ENCODE data around the gene TUB. TPM values are rescaled to one million over a fixed set of nuclear protein-coding genes. Genes with fewer than 3 reads are reported as not detected.

Gene TUB
- total RNA-seq, 2 donors from 2014 or later = 9.2 to 14.5 TPM

DNA sequence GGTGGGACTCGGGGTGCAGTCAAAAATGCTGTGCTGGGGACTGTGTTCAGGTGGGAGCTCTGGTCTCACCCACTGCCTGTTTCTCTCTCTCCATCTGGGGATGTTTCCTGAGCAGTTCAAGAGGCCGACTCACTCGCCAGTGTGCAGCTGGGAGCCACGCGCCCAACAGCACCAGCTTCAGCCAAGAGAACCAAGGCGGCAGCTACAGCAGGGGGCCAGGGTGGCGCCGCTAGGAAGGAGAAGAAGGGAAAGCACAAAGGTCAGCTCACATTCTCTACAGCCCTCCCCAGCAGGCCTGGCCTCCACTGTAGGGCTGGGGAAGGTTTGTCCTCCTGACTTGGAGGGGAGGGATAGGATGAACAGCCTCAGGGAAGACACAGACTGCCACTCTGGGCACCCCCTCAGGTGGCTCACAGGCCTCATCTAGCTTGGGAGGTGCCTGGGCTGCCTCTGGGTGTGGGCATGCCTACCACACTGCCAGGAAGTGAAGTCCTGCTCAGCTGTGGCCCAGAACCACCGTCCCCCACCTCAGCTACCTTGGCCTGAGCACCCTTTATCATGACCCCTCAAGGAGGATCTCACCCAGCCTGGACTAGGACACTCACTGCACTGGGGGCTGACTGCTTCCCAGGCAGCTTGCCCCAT is 13.0 kb downstream of the TUB start:
- Histone ChIP-seq H3K27ac (no peak overlapping the region), H3K36me3 (no peaks in the 10 kb centered on the region), H3K4me1 (replicated peaks) (no peaks in the 10 kb centered on the region), H3K4me3 (no peak overlapping the region), H3K9me3 (no peaks in the 10 kb centered on the region), H3K27me3 (replicated peaks; ENCODE audit: insufficient read depth) (no peaks in the 10 kb centered on the region)
- 94% methylated on average over 9 of the region's 9 CpGs for WGBS
- no peak for TF ChIP-seq CTCF (IDR thresholded peaks at IDR 0.05)
- TF ChIP-seq POLR2A (IDR thresholded peaks at IDR 0.05) = no peak
- no peak for TF ChIP-seq POLR2AphosphoS5 (IDR thresholded peaks at IDR 0.05)
- intact Hi-C loops (cut with DNase I) = loop anchor here (5.0 kb wide), 1 partner anchor 87 kb away; no protein-coding TSS in a partner anchor
- no peak for DNase-seq (ENCODE audit: low spot score)

GRCh38 chr11:8094656-8095055 is 13.6 kb downstream of the TUB start:
- Histone ChIP-seq H3K27me3 (replicated peaks; ENCODE audit: insufficient read depth) (no peaks in the 10 kb centered on the region), H3K9me3 (no peaks in the 10 kb centered on the region), H3K4me3 (no peak overlapping the region), H3K36me3 (no peaks in the 10 kb centered on the region), H3K27ac (no peak overlapping the region), H3K4me1 (replicated peaks) (no peaks in the 10 kb centered on the region)
- TF ChIP-seq POLR2AphosphoS5 (IDR thresholded peaks at IDR 0.05) (no peak), CTCF (IDR thresholded peaks at IDR 0.05) (no peak), POLR2A (IDR thresholded peaks at IDR 0.05) (no peak)
- WGBS = 90% methylated on average over 11 of the region's 11 CpGs
- intact Hi-C loops (cut with DNase I) = loop anchor here (5.0 kb wide), 1 partner anchor 87 kb away; no protein-coding TSS in a partner anchor
- DNase-seq (ENCODE audit: low spot score) = no peak

GRCh38 chr11:8095371-8095770 is 14.4 kb downstream of the TUB start:
- no peaks in the 10 kb centered on the region for H3K4me1 ChIP-seq (replicated peaks)
- TF ChIP-seq CTCF (IDR thresholded peaks at IDR 0.05) = no peak
- no peak for TF ChIP-seq POLR2A (IDR thresholded peaks at IDR 0.05)
- no peak for TF ChIP-seq POLR2AphosphoS5 (IDR thresholded peaks at IDR 0.05)
- H3K27ac ChIP-seq = no peak overlapping the region
- 35% methylated on average over 12 of the region's 12 CpGs for WGBS
- no peak overlapping the region for H3K4me3 ChIP-seq
- H3K27me3 ChIP-seq (replicated peaks; ENCODE audit: insufficient read depth) = no peaks in the 10 kb centered on the region
- no peak for DNase-seq (ENCODE audit: low spot score)
- H3K36me3 ChIP-seq = no peaks in the 10 kb centered on the region
- intact Hi-C loops (cut with DNase I) = no loop called here
- no peaks in the 10 kb centered on the region for H3K9me3 ChIP-seq

DNA sequence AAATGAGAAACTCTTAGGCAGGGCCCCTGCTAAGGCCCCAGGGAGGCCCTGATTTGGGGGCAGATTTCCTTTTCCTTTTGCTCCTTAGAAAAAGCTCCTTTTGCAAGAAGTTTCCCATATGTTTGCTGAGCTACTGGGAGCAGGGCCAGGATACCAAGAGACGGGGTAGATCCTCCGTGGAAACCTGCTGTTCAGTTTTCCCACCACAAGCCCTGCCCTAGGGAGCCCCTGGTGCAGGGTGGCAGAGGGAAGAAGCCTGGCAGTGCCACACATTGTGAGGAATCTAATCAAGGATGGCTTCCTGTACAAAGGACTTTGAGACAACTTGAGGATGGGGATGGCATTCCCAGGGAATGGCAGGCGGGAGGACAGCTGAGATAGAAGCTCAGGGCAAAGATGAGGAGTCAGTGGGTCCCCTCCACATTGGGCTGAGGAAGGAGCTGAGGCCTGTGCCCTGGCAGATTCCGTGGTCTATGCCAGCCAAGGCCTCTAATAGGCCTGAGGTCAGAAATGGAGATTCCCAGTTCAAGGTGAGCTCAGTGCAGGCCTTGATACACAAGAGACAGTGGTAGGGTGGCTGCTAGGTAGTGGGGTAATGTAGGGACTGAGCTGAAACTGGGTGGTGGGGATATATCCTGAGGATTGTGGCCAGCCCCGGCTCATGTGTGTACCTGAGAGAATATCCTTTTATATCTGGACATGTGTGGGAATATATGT is 15.0 kb downstream of the TUB start:
- H3K9me3 ChIP-seq = no peaks in the 10 kb centered on the region
- H3K4me3 ChIP-seq = no peak overlapping the region
- no peak overlapping the region for H3K27ac ChIP-seq
- intact Hi-C loops (cut with DNase I) = no loop called here
- H3K27me3 ChIP-seq (replicated peaks; ENCODE audit: insufficient read depth) = no peaks in the 10 kb centered on the region
- TF ChIP-seq CTCF (IDR thresholded peaks at IDR 0.05) = no peak
- no peak for TF ChIP-seq POLR2A (IDR thresholded peaks at IDR 0.05)
- TF ChIP-seq POLR2AphosphoS5 (IDR thresholded peaks at IDR 0.05) = no peak
- WGBS = 56% methylated on average over 5 of the region's 5 CpGs
- H3K4me1 ChIP-seq (replicated peaks) = no peaks in the 10 kb centered on the region
- no peak for DNase-seq (ENCODE audit: low spot score)
- H3K36me3 ChIP-seq = no peaks in the 10 kb centered on the region

DNA sequence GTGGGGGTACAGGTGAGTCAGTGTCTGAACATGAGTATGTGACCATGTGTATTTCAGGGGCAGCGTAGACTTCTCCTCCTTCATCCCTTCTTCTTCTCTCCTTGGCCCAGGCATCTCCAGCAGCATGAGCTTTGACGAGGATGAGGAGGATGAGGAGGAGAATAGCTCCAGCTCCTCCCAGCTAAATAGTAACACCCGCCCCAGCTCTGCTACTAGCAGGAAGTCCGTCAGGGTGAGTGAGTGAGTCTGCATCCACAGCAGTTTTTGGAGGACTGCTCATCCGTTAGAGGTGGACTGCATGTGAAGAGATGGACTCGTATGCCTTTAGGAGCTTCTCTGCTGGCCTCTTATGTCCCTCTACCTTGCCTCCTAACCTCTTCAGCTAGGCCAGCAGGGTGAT is 15.6 kb downstream of the TUB start:
- DNase-seq (ENCODE audit: low spot score) = no peak
- H3K27me3 ChIP-seq (replicated peaks; ENCODE audit: insufficient read depth) = no peaks in the 10 kb centered on the region
- TF ChIP-seq POLR2A (IDR thresholded peaks at IDR 0.05) (no peak), CTCF (IDR thresholded peaks at IDR 0.05) (no peak), POLR2AphosphoS5 (IDR thresholded peaks at IDR 0.05) (no peak)
- H3K9me3 ChIP-seq = no peaks in the 10 kb centered on the region
- no peaks in the 10 kb centered on the region for H3K4me1 ChIP-seq (replicated peaks)
- H3K36me3 ChIP-seq = no peaks in the 10 kb centered on the region
- H3K27ac ChIP-seq = no peak overlapping the region
- intact Hi-C loops (cut with DNase I) = no loop called here
- WGBS = 70% methylated on average over 5 of the region's 6 CpGs
- H3K4me3 ChIP-seq = no peak overlapping the region

Data from prostate gland (tissue), 2 donors.